Superior temporal gyrus (tissue), 1 donor: ENCODE data around the gene TCTN2.

Experiments used
- DNase-seq: peaks from one replicate; pipeline ENCODE4 v3.0.0-alpha.2; 2016; ENCODE audit errors: extremely low spot score

The TCTN2 gene

GRCh38 chr12:123670882-123671728 lies at the start of gene TCTN2:
TCTN2 (plus strand) TSS chr12:123671113; CDS start chr12:123671241, 128 bp downstream.
- DNase-seq = peak; percentile 91

GRCh38 chr12:123621619-123622530 lies 49.0 kb upstream of the TCTN2 start:
- DNase-seq = no peak

- DNase-seq = peak; percentile 97
These were observed 37.4 kb upstream of the TCTN2 start, which contains the start of the genes EIF2B1 and GTF2H3 for GRCh38 chr12:123633379-123634141. EIF2B1 (minus strand) TSS chr12:123633686; CDS start chr12:123633557, 129 bp downstream. GTF2H3 (plus strand) TSS chr12:123633829; CDS start chr12:123633860, 31 bp downstream.

- DNase-seq = no peak
These were observed 36.8 kb upstream of the TCTN2 start for GRCh38 chr12:123634142-123634561.

- DNase-seq = no peak
These were observed 27.0 kb upstream of the TCTN2 start for GRCh38 chr12:123643911-123644310.

GRCh38 chr12:123645380-123645779 lies 25.5 kb upstream of the TCTN2 start:
- no peak for DNase-seq

GRCh38 chr12:123645878-123646277 lies 25.0 kb upstream of the TCTN2 start:
- peak; percentile 62 for DNase-seq

- no peak for DNase-seq
These were observed 22.5 kb upstream of the TCTN2 start for GRCh38 chr12:123648401-123648800.

GRCh38 chr12:123654129-123654701 lies 16.7 kb upstream of the TCTN2 start:
- no peak for DNase-seq

GRCh38 chr12:123655420-123655819 lies 15.5 kb upstream of the TCTN2 start:
- peak; percentile 36 for DNase-seq

- DNase-seq = no peak
These were observed 14.5 kb upstream of the TCTN2 start for GRCh38 chr12:123656392-123656791.

- DNase-seq = no peak
These were observed 13.7 kb upstream of the TCTN2 start for GRCh38 chr12:123657211-123657610.

- DNase-seq = no peak
These were observed 10.8 kb upstream of the TCTN2 start for GRCh38 chr12:123659996-123660727.

GRCh38 chr12:123667771-123668170 lies 3.1 kb upstream of the TCTN2 start:
- DNase-seq = no peak

- DNase-seq = no peak
These were observed 963 bp downstream of the TCTN2 start for GRCh38 chr12:123671876-123672275.

- no peak for DNase-seq
These were observed 4.5 kb downstream of the TCTN2 start for GRCh38 chr12:123675436-123675835.

GRCh38 chr12:123676616-123677320 lies 5.9 kb downstream of the TCTN2 start:
- DNase-seq = no peak

- no peak for DNase-seq
These were observed 8.1 kb downstream of the TCTN2 start for GRCh38 chr12:123678981-123679380.

GRCh38 chr12:123681605-123682004 lies 10.7 kb downstream of the TCTN2 start:
- no peak for DNase-seq

GRCh38 chr12:123683964-123684363 lies 13.1 kb downstream of the TCTN2 start:
- DNase-seq = no peak
